Brain pericyte (primary cell): ENCODE data around the gene STX8.

ENCODE experiments used
- DNase-seq: peaks from one replicate; pipeline ENCODE4 v3.0.0-alpha.2; 2012; ENCODE audit warnings: low read depth, low spot score

Gene STX8

DNA sequence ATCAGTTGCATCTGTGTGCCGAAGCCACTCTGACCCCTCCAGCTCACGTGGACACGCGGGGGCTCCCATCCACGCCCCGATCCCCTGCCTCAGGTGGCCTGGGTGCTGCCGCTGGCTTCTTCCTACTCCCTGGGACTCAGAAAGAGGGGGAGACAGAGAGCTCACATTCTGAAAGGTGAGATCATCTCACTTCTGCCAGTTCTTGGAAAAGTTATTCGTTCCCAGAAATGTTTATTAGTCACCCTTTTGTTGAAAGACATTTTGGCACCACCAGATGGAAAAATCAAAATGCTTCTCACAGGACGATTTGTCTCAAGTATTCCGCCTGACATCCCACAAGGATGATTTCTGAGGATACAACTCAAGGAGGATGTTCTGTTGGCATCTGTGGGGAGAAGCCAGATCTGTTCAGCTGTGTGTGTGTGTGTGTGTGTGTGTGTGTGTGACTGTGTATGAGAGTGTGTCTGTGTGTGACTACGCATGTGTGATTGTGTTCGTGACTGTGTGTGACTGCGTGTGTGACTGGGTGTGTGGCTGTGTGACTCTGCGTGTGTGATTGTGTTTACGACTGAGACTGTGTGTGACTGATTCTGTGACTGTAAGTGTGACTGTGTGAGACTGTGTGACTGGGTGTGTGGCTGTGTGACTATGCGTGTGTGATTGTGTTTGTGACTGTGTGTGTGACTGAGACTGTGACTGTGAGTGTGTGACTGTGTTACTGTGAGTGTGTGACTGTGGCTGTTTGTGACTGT is 347.0 kb downstream of the STX8 start:
- no peak for DNase-seq

DNA sequence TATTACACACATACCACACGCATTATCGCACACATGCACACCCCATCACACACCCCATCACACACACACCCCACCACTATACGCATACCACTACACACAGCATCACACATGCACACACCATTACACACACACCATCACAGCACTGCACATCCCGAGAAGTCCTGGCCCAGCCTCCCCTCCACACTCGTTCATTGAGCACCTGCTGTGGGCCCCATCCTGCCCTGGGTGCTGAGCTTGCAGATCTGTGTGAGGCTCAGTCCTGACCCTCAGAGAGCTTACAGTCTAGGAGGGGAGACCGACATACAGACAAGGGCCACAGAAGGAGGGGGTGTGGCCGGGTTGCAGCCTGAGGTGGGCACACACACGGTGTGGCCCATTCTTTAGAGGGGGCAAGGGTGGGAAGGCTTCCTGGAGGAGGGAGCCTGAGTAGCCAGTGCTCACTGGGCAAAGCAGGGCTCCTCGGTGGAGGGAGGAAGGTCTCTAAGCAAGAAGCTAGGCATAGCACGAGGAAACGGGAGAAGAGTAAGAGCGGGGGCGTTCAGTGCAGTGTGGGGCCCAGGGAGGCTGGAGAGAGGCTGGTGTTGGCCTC is 347.7 kb downstream of the STX8 start:
- DNase-seq: no peak

DNA sequence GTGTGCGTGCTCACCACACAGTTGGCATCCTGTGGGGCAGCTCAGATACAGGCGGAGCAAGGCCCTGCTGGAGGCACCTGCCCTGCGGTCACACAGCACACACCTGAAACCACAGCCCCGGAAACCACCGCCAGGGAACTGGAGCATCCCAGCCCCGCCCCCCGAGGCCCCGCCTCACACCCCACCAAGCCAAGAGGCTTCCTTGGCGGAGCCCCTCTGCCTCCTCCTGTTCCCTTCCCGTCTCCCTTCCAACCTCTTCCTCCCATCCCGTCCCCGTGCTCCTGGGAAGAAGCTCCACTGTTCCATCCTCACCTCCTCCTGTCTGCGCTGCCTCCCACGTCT is 348.9 kb downstream of the STX8 start:
- no peak for DNase-seq

DNA sequence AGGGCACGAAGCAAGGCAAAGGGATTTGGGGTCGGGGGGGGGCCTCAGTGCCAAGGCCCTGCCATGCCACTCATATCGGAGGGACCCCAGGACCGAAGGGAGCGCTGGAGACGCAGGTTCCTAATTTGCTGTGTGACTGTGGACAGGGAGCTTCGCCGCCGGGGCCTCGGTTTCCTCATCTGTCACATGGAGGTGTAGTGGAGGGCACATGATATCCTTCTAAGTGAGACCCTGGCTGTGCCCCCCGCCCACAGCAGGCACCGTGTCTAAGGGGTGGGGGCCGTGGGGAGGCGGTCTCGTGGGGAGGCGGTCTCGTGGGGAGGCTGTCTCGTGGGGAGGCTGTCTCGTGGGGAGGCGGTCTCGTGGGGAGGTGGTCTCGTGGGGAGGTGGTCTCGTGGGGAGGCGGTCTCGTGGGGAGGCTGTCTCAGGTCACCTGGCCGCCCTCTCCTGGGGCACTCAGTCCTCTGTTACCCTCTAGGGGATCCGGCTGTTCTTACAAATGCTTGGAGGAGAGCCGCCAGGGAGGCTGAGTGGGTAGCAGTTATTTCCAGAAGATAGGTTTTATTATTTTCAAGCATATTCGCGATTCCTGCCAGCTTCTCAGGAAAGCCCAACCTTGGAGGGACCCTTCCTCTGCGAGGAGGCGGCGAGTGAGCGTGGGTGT is 349.4 kb downstream of the STX8 start:
- DNase-seq: no peak

DNA sequence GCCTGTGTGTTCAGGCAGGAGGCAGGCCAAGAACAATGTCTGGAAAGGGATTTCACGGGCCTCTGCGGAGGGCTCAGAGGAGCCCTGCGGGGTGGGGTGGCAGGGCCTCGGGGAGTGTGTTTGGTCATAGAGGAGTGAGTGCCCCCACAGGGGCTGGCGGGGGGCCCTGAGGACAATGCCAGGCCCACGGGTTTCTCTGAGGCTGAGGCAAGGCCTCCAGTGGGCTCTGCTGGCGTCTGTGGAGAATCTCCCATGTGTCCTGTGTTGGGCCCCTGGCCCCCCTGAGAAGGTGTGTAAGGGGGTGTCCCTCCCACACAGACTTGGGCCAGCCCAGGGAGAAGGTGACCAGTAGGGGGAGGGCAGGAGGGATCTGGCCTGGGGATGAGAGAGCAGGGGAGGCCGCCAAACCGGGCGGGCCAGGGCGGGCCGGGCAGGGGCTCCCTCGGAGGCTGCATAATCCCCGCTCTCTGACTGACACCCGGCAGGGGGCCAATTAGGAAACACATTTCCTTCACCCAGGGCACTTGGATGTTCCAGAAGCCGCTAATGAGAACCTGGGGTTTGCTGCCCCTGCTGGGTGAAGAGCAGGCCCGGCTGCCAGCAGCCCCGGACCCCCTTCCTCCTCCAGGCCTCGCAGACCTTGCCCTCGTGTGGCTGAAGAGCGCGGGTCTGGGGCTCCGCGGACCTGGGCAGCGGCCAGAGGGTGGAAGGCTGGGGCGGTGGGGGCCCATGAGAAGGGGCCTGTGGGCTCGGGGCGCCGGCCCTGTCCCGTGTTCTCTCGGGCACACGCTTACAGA is 350.1 kb downstream of the STX8 start:
- no peak for DNase-seq

DNA sequence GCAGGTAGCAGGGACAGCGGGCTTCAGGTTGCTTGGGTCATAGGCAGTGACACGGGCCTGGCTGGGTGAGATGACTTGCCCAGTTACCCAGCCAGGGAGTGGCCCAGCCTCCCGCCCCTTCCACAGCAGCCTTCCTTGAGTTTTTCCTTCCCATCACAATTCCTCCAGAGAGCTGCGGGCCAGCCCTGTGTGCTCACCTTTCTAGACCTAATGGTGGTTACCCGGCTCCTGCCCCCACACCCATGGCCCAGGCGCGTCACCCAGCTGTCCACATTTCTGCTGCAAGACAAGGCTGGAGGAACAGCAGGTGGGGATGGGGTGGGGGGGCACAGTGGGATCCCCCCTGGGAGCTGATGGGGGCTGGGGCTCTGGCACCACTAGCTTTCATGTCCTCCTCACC is 351.1 kb downstream of the STX8 start:
- DNase-seq: no peak

DNA sequence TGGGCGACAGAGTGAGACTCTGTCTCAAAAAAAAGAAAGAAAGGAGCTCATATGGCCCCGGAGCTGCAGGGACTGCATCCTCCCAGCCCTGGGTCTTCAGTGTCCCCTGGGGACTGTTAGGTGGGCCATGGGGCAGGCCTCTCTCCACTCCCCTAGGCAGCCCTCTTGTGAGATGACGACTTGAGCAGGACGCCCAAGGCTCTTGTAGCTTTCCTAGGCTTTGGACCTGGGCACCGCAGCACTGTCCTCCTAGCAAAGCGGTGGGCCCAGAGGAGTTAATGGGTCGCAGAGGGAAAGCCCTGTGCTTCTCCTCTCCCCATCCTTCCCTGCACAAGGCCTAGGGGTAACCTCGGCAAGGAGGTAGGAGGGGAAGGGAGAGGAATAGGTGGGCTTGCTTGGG is 352.1 kb downstream of the STX8 start:
- DNase-seq: no peak

DNA sequence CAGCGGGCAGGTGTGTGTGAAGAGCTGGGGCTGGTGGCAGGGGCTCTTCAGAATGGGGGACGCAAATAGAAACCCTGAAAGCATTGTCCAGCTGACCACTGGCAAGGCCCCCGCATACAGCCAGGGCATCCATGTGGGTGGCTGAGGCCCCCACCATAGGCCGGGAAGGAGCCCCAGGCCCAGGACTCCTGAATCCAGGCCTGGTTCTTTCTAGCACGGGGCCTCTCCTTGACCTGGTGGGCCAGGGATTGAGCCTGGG is 353.8 kb downstream of the STX8 start:
- no peak for DNase-seq

DNA sequence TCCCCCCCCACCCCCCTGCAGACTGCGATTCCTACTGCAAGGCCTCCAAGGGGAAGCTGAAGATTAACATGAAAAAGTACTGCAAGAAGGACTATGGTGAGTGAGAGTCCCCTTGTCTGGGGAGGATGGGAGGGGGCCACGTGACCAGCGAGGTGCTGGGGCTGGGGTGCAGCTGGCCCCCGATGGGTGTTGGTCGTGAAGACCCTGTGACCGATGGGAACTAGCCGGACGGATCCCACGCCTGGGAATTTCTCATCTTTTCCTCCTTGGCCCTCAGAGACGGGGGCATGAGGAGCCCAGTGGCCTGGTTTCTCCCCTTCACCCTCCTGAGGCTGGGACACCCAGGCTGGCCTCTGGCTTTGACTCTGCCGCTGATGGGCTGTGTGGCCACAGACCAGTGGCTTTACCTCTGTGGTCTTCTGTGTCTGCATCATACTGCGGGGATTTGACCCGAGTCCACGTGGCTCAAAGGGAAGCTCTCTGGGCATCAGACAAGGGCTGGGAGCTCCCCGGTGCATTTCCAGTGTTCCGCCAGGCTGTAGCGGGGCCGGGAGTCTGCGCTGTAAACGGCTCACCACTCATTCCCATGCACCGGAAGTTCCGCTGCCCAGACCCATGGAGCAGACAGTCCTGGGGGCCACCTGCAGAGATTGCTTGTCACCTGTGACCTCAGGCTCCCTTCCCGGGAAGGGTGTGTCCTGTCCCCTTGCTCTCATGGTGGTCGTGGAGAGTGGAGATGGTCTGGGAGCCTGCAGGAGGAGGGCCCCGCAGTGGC is 354.3 kb downstream of the STX8 start:
- no peak for DNase-seq

DNA sequence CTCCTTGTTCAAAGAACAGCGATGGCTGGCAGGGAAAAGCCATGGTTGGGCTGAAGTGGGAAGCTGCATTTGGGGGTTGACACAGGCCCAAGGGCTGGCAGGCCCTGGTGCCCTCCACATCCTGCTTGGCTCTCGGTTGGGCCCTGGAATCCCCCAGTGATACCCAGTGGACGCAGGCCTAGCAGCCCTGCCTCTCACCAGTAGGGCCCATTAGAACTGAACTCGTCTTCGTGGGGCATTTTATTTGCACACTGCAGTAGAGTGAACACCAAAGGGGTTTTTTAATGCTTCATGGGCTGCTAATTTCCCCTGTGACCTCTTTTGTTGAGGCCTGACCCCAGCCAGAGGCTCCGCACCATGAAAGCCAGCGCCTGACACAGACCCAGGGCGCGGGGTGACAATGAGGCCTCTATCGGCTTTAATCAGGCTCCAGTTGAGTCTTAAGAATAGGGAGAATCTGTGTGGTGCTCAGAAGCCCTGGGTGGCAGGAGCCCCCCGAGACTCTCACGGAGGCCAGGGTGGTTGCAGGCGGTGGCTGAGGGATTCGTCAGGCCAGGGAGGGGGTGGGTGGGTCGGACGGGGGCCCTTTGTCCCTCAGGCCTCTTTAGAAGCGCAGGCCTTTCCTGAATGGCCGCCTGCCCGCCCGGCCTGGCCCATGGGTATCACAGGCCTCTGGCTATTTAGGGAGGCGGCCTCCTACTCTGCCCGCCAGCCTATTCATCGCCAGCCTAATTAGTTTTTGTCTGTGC is 355.0 kb downstream of the STX8 start:
- DNase-seq: no peak

DNA sequence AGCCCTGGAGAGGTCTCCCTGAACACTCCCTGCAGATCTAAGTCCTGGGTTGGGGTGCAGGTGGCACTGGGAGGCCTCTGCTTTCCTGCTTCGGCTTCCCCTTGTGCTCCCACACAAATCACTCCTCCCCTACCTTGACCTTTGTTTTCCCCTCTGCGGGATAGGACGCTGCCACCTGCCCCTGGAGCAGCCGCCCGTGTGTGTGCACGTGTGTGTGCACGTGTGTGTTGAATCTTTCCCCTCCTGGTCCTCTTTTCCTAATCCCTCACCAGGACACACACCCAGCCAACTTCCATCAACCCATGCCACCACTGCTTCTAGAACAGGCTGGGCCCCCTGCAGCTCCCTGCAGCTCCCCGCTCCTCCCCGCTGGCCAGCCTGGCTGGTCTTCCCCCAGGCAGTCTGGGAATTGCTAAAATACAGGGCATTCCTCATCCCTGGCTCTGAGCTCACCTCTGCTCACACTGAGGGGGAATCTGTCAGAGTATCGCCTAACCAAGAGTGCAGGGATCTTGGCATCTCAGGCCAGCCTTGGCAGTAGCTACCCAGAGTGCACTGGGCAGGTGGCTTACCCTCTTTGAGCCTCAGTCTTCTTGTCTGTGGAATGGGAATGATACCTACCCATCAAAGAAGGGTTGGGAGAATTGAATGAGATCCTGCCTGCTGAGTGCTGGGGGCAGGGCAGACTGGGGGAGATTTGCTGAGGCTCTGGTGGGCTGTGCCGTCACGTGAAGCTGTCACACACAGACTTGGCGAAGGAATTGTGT is 355.8 kb downstream of the STX8 start:
- no peak for DNase-seq

DNA sequence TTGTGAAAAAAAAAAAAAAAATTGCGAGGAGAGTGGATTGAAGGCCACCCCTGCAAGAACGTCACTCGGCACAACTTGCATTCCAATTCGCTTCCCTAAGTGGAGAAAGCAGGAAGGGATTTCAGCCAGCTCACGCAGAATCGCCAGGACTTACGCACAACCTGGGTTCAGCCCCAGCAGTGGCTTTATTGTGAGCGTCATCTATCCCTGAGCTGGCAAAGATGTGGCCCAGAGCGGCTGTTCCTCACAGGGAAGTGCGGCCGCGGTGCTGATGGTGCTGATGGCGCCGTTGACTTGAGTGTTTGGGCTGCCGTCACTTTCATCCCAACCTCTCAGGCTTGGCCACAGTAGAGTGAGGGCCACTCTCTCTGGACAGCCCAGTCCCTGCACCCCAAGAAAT is 356.7 kb downstream of the STX8 start:
- no peak for DNase-seq

DNA sequence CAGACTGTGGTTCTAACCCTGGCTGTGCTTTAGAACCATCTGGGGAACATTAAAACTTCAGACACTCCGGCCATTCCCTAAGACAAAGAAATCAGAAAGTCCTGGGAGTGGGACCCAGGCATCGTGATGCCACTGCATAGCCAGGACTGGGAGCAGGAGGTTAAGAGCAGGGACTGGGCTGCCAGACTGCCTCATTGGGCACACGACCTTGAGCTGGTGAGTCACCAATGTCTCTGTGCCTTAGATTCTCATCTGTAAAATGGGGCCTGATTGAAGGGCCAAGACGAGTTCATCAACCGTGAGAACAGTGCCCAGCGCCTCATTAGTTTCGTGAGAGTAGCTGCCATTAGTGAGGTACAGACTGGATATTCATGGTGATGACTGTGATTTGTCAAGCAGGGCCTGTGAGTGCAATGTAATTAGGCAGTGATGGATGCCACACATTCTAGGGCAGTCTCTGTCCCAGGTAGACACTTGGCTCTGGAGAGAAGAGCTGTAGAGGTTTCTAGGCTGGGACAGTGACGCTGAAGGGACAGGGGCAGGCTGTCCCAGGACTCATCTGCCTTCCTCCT is 357.5 kb downstream of the STX8 start:
- no peak for DNase-seq

DNA sequence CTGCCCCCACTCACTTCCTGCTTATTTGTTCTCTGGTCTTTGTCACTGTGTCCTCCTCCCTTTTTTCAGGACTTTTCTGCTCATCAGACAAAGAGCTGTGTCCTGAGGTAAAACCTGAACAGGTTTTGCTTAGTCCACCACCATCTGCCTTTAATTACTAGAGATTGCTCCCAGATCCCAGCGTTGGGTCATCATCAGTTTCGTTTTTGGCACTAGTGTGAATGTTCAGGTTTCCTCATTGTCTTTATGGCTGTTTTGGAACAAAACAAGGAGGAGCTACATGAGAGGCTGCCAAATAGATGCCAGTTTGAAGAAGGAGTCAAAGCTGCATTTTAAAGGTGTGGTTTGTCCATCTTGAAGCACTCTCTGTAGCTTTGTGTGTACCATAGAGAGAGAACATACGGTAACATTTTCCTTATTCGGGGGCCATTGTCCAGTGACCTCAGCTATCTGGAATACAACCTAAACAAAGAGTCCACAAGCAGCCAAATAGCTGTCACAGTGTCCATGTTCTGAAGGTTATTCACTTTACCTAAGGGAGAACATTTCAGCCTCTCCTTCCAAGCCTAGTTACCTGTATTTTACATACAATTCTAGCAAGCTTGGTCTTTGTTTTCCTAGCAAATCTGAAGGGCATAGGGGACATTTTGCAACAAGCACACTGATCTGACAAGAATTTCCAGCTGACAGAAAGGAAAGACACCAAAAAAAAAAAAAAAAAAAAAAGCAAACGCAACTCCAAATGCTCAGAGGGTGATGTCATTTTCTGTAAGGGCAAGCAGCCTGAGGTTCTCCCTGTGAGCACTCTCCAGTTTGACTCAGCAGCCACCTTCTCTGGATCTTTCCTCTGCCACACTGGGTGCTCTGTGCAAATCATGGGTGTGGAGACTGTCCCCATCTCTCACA is 358.2 kb downstream of the STX8 start:
- DNase-seq: no peak

DNA sequence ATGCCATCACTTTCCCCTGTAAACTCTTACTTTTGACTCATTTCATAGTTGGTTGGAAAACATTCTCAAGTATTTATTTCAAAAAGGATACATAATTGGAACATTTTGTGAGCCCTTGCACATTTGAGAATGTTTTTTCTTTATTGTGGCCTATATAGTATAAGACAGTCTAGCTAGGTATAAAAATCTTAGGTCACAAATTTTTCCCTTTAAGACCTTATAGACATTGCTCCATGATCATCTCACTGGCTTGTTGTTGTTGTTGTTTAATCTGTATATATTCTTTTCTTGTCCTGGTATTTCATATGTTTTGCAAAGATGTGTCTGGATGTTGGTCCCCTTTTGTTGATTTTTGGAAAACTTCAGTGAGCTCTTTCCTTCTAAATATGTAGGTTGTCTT is 360.2 kb downstream of the STX8 start:
- no peak for DNase-seq

DNA sequence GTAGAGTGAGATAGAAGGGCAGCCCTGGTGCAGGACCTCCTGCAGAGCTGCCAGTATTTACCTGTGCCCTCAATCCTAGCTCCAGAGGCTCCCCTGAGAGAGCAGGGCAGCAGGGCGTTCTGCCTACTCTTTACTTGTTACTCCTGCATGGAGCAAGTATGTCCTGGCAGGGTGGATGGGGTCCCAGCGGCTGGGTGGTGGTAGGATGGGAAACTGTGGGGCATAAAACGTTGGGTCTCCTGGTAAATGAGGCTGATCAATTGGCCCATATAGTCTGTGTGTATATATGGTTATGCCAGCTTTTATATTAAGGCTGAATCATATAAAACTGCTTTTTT is 362.3 kb downstream of the STX8 start:
- no peak for DNase-seq

DNA sequence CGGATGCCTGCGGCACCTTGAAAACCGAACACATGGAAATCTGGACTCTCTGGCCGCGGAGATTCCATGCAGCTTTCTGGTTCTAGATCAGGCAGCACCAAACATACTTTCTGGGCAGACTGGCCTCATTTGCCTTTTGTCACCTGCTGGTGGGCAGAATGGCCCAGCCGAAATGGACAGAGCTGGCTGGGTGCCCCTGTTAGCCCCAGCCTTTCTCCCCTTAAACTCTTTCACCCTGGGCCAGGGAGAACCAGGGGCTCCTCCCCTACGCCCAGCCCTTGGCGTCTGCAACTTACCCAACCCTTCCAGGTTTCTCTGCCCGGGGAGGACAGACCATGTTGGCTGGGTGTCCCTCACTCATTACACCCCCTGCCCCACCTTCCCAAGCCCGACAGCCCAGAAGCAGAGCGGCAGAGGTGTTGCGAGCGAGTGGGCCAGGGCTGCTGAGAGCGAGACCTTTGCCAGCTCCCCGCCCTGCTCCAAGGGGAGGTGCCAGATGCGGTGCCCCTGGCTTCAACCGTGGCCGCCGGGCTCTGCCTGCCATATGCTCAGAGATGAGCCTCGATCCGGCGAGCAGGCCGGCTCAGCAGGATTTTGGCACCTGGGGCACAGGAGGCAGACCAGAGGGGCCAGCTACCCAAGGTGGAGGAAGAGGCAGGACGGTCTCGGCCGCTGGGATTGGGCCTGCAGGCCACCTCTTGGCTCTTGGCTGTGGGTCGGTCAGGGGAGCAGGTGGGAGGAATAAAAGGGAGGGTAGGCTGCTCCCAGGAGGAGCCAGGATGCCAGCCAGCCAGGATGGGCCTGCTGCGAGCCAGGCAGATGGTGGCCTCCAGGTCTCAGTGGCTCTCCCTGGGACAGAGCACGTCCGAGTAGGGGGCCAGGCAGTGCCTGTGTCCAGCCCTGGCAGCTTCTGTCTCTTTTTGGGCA is 363.0 kb downstream of the STX8 start:
- DNase-seq: no peak

DNA sequence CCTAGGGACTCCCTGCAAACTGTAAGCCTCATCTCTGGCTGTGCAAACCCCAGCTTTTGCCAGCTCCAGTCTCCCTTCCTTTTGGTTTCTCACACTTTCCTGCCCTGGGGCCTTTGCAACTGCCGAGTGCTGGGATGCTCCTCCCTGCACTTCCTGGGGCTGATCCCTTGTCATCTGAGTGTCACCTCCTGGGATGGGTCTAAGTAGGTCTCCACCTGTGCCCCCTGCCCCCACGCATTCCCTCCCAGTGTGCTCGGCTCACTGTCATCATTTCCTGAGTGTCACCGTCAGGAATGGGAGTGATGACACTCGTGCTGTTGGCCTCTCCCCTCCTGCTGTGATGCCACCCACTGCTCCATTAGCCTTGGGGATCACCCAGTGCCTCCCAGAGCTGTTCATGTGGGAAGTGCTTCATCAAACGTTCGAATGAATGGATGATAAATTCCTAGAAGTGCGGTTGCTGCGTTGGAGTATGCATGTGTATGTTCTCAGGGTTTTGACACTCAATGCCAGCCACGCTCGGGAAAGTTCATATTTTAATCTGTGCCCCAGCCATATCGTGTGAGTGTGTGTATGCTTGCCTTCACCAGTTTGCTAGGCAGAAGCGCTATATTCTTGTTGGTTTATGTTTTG is 364.4 kb downstream of the STX8 start:
- DNase-seq: no peak
